HG03520 (cell line): ENCODE data around the gene VIPAS39.

ENCODE experiments used
- ATAC-seq: cut with Tn5 transposase; IDR thresholded peaks from one replicate; pipeline ENCODE4 v1.9.1; 2021; ENCODE audit warnings: mild to moderate bottlenecking, moderate library complexity; ENCODE audit not compliant: unreplicated experiment

VIPAS39 gene

DNA sequence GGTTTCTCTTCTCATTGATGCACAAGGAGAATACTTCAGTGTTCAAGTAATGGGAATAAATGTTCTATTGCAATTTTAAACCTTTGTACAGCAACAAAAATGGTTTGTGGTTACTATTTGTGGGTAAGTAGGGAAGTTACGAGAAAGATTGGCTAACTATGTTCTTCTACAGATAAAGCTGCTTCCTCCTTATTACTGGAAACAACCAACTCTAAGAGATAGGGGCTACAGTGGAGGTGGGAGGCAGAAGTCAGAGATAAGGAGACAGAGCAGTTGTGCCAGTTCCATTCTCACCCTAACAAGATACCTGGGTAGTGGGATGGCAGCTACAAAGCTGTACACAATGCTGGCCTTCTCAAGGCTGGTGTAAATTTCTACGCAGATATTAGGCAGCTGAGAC lies 50.2 kb downstream of the VIPAS39 start:
- no peak for ATAC-seq

- no peak for ATAC-seq
Measured at GRCh38 chr14:77406718-77407117, 50.7 kb downstream of the VIPAS39 start.

DNA sequence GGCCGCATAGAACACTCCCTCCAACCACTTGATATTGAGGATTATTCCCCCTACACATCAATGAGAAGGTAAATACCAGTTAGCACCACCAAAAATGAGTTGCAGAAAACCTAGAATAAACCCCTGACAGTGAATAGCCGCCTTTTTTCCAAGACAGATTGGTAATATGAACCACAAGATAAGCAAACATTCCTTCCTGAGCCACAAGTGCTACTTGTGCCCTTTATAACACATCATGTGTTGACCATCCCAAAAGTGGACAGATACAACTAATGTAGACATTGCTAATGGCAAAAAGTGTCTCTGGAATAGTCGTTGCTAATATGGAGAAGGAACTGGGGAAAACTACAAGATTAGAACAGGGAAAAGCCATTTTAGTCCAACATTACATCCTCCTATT lies 51.3 kb downstream of the VIPAS39 start:
- no peak for ATAC-seq

GRCh38 chr14:77403768-77404167 lies 53.6 kb downstream of the VIPAS39 start:
- no peak for ATAC-seq

DNA sequence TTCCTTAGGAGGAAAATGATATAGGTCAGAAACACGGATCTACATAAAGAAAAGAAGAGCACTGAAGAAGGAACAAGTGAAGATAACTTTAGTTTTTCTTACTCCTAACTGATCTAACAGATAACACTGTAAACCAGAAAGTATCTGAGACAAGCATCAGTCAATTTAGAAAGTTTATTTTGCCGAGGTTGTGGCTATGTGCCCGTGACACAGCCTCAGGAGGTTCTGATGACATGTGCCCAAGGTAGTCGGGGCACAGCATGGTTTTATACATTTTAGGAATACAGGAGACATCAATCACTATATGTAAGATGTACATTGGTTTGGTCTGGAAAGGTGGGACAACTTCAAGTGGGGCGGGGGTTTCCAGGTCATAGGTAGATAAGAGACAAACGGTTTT lies 57.2 kb downstream of the VIPAS39 start:
- no peak for ATAC-seq

DNA sequence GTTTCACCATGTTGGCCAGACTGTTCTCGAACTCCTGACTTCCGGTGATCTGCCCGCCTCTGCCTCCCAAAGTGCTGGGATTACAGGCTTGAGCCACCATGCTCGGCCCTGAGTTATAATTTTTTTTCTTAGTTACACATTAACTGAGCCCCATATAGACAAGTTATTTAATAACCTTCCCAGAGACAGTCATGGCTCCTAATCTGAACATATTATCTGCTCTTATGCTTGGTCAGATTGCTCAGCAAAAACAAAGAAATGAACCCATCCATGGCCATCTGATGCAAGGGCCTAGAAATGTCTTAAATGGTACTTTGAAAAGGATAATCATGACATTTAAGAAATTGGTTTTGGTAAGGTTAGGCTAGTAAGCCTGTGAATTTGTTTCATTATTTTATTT lies 67.2 kb downstream of the VIPAS39 start:
- ATAC-seq = no peak

DNA sequence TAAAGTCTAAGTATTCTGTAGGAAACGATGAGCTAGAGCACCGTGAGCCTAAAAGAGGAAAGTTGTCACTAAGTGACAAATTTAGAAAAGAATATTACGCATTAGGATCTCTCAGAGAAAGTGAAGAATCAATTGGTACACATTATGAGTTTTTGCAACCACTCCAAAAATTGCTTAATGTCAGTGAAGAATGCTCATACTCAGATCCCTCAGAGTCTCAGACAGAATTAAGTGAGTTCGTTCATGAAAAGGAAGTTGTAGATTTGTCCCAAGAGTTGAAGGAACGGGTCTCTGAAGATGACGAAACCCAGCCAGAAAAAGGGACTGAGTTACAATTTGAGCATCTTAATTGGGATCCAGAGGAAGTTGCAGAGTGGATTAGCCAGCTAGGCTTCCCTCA lies 78.7 kb downstream of the VIPAS39 start:
- ATAC-seq = no peak

DNA sequence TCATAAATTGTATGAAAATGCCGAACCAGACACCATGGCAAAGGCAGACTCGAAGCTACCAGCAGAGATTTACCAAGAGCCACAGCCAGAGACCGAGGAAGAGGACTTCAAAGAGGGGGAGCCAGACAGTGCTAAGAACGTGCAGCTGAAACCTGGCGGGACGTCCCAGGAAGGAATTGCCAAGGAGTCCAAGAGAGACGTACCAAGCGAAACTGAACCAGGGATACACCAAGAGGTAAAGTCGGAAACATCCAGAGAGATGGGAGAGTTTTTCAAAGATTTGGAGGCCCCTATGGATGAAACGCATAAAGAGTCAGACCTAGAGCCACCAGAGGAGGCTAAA lies 79.9 kb downstream of the VIPAS39 start:
- no peak for ATAC-seq

GRCh38 chr14:77376771-77377501 lies 80.5 kb downstream of the VIPAS39 start, which contains the start of the genes SAMD15 and TMED8:
Gene SAMD15 (plus strand): TSS chr14:77377379. CDS start chr14:77377419, 40 bp downstream.
Gene TMED8 (minus strand): TSS chr14:77377094. CDS start chr14:77377053, 41 bp downstream.
- ATAC-seq = peak; percentile 90
